Sigmoid colon (tissue), 7 donors: ENCODE results near the gene TENM3. TPM values are rescaled to one million over a fixed set of nuclear protein-coding genes. Genes with fewer than 3 reads are reported as not detected.
"Not testable (repeated sequence)": the region's sequence is repeated elsewhere in the genome, so short reads cannot be mapped to it uniquely, and the experiment has no call there.

Experiments used
- DNase-seq: peaks from one replicate; pipeline ENCODE4 v3.0.0-alpha.2; 2019
- H3K27ac ChIP-seq, 4 donors: fragments of 200-600 bp; sonication (generic); one replicate each; pipeline ENCODE4 v1.5.1; 2016 to 2019; ENCODE audit warnings: mild to moderate bottlenecking in 1 of 4
- H3K27me3 ChIP-seq, 3 donors: fragments of 200-600 bp; sonication (generic); one replicate each; pipeline ENCODE4 v1.5.1; 2019; ENCODE audit warnings: mild to moderate bottlenecking in 1 of 3
- H3K36me3 ChIP-seq, 4 donors: fragments of 200-600 bp; sonication (generic); one replicate each; pipeline ENCODE4 v1.5.1; 2016 to 2019
- H3K4me1 ChIP-seq, 4 donors: fragments of 200-600 bp; sonication (generic); one replicate each; pipeline ENCODE4 v1.5.1; 2017 to 2019
- H3K4me3 ChIP-seq, 4 donors: fragments of 200-600 bp; sonication (generic); one replicate each; pipeline ENCODE4 v1.5.1; 2017 to 2019; ENCODE audit warnings: mild to moderate bottlenecking in 2 of 4, moderate library complexity in 1 of 4
- H3K9me3 ChIP-seq, 4 donors: fragments of 200-600 bp in 3 of 4; sonication (generic) in 3 of 4; one replicate each; pipeline versions ENCODE4 v1.5.1 to v1.6.1; 2013 to 2019
- EP300 ChIP-seq, 4 donors: sonication (generic); formaldehyde crosslinking; IDR thresholded peaks; one replicate each; pipeline ENCODE4 v1.6.1; 2017; ENCODE audit warnings: antibody characterized with exemption in 4 of 4
- POLR2A ChIP-seq, 2 donors: fragments of 450-650 bp; IDR thresholded peaks; one replicate each; pipeline ENCODE4 v1.6.1; 2016; ENCODE audit warnings: antibody characterized with exemption in 2 of 2, mild to moderate bottlenecking in 2 of 2, moderate library complexity in 2 of 2
- POLR2AphosphoS5 ChIP-seq, 4 donors: sonication (generic); formaldehyde crosslinking; IDR thresholded peaks; one replicate each; pipeline ENCODE4 v1.6.1; 2017; ENCODE audit warnings: antibody characterized with exemption in 4 of 4
- WGBS, 2 donors: extraction: QIAGEN DNeasy Blood & Tissue Kit; methylation state at CpG; one replicate each; pipeline ENCODE4 v1.1.7; 2013; 5-methylcytosine and 5-hydroxymethylcytosine counted together
- intact Hi-C: fragments of 100-400 bp; cut with DNase I; formaldehyde crosslinking; loops from one replicate; pipeline ENCODE4 v1.15.1; 2023
- polyA plus RNA-seq, 3 donors: library from polyadenylated mRNA; stranded (reverse); fragments of 200-250 nt; gene quantifications; one replicate each; pipeline ENCODE4 v1.2.3, GENCODE V29; 2013
- total RNA-seq, 4 donors: library from RNA; depleted of rRNA; stranded (reverse); fragments of >200 nt; gene quantifications; one replicate each; pipeline ENCODE4 v1.1.0, GENCODE V29; 2016
- TF ChIP-seq, protein P1 (sequence below), 4 experiments: fragments of 450-650 bp in 3 of 4; fragments of 200-600 bp in 1 of 4; IDR thresholded peaks; one replicate each; pipeline ENCODE4 v1.5.1; 2016 to 2019; ENCODE audit warnings: antibody characterized with exemption in 4 of 4, mild to moderate bottlenecking in 3 of 4, moderate library complexity in 2 of 4
- donor health status: healthy with polysubstance abuse.
- donor health status: Bipolar disorder and iron deficiency.
- donor health status: healthy.

TENM3 gene
- total and polyA plus RNA-seq, 7 donors = 0.60 to 82.3 (median 37.8) TPM; not detected in 1

DNA sequence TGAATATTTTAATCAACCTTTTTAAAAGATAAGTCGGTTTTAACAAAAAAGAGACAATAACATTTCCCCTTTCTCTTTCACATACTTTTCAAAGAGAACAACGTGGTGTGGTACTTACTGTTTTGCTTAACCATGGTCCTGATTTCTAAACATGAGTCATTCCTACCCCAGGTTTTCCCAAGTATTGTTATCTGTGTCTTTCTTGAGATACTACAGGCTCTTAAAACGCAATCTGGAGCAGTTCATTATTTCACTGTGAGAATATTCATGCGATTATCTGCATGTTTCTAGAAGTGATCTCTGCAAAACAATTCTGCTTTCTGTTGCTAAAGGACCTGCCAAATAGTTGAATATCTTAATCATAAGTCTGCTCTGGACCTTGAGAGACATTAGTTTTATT, 127.3 kb downstream of the TENM3 start:
- Histone ChIP-seq H3K27me3 (no peaks in the 10 kb centered on the region), H3K4me1 (no peaks in the 10 kb centered on the region), H3K4me3 (no peak overlapping the region), H3K9me3 (no peaks in the 10 kb centered on the region), H3K36me3 (no peaks in the 10 kb centered on the region), H3K27ac (no peak overlapping the region)
- no peak for DNase-seq
- TF ChIP-seq POLR2AphosphoS5 (IDR thresholded peaks at IDR 0.05) (no peak), POLR2A (IDR thresholded peaks at IDR 0.05) (no peak), EP300 (IDR thresholded peaks at IDR 0.05) (no peak)
- TF ChIP-seq, protein P1, sequence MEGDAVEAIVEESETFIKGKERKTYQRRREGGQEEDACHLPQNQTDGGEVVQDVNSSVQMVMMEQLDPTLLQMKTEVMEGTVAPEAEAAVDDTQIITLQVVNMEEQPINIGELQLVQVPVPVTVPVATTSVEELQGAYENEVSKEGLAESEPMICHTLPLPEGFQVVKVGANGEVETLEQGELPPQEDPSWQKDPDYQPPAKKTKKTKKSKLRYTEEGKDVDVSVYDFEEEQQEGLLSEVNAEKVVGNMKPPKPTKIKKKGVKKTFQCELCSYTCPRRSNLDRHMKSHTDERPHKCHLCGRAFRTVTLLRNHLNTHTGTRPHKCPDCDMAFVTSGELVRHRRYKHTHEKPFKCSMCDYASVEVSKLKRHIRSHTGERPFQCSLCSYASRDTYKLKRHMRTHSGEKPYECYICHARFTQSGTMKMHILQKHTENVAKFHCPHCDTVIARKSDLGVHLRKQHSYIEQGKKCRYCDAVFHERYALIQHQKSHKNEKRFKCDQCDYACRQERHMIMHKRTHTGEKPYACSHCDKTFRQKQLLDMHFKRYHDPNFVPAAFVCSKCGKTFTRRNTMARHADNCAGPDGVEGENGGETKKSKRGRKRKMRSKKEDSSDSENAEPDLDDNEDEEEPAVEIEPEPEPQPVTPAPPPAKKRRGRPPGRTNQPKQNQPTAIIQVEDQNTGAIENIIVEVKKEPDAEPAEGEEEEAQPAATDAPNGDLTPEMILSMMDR (IDR thresholded peaks at IDR 0.05) = no peak
- intact Hi-C loops = no loop called here
- 70 to 76% methylated on average over 4 of the region's 4 CpGs for WGBS, 2 donors

DNA sequence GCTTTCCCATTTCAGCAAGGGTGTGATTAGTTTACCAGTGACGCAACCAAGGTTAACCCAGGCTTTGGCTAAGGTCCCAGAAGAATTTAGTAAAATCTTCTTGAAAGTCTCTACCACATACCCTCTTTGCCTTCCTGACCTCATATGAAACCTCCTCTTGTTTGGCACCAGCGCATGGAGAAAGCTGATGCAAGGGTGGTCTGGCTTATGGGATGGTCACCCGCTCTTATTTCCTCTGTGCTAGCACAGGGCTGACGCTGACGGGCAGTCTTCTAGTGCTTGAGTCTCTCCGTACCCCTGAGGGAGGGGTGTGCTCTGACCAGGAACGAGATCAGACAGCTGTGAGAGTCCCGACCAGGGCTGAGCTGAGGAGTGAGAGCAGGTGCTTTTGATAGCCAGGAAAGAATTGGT, 137.6 kb downstream of the TENM3 start:
- no peaks in the 10 kb centered on the region for H3K9me3 ChIP-seq
- no peaks in the 10 kb centered on the region for H3K27me3 ChIP-seq
- H3K4me3 ChIP-seq = no peak overlapping the region
- H3K4me1 ChIP-seq = peaks cover 0 to 5% (median 0%) of the 10 kb centered on the region in 4 donors
- no peaks in the 10 kb centered on the region for H3K36me3 ChIP-seq
- TF ChIP-seq POLR2A (IDR thresholded peaks at IDR 0.05) = no peak
- TF ChIP-seq, protein P1 (IDR thresholded peaks at IDR 0.05) = no peak
- TF ChIP-seq EP300 (IDR thresholded peaks at IDR 0.05) = no peak
- TF ChIP-seq POLR2AphosphoS5 (IDR thresholded peaks at IDR 0.05) = no peak
- no peak for DNase-seq
- 80 to 83% methylated on average over 8 of the region's 8 CpGs for whole genome bisulfite sequencing, 2 donors
- H3K27ac ChIP-seq = no peak overlapping the region
- intact Hi-C loops = no loop called here

DNA sequence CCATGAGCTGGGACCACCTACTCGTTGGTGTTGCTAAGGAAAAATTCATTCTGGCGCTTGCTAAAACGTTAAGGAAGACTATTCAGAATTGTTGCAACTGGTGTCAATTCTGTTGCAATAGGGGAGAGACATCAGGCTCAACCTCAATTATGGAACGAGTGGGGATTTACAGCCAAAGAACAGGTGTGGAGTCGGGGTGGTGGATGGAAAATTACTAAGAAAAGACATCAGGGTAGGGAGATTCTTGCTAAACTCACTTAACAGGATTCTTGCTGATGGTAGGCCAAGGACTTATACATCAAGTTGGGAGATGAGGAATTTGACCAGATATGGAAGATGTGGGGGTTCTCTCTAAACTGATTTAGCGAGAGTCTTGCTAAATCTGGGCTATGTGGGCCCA, 139.7 kb downstream of the TENM3 start:
- no peak overlapping the region for H3K27ac ChIP-seq
- TF ChIP-seq POLR2A (IDR thresholded peaks at IDR 0.05) (no peak), EP300 (IDR thresholded peaks at IDR 0.05) (no peak), POLR2AphosphoS5 (IDR thresholded peaks at IDR 0.05) (no peak)
- TF ChIP-seq, protein P1 (IDR thresholded peaks at IDR 0.05) = no peak
- H3K36me3 ChIP-seq = no peaks in the 10 kb centered on the region
- peaks cover 0 to 5% (median 0%) of the 10 kb centered on the region in 4 donors for H3K4me1 ChIP-seq
- intact Hi-C loops = no loop called here
- no peaks in the 10 kb centered on the region for H3K9me3 ChIP-seq
- H3K4me3 ChIP-seq = no peak overlapping the region
- no peaks in the 10 kb centered on the region for H3K27me3 ChIP-seq
- WGBS, 2 donors = 71 to 74% methylated on average over 6 of the region's 6 CpGs
- DNase-seq = no peak

DNA sequence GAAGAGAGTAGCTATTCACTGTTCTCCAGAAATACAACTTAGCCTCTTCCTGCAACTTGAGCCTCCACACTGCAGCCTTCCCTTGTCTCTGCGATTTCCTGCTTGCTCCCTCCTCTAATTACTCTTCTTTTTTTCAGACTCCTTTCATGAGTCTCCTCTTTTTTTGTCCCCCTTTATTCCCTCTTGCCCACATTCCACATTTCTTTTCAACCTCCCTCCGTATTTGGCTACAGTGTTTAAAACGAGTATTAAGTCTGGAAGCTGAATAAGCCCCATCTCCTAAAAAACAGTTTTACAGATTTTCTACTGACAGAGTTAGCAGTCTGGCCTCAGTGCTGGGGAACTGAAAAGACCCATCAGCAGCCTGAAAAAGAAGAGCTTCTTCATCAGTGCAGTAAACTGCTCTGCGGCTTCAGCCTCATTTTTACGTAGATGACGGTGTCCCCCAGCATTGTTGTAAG, 141.5 kb downstream of the TENM3 start:
- 65 to 74% methylated on average over 6 of the region's 6 CpGs for WGBS, 2 donors
- Histone ChIP-seq H3K27ac (no peak overlapping the region), H3K36me3 (no peaks in the 10 kb centered on the region), H3K4me1 (peaks cover 0 to 5% (median 0%) of the 10 kb centered on the region in 4 donors), H3K27me3 (no peaks in the 10 kb centered on the region), H3K4me3 (no peak overlapping the region), H3K9me3 (no peaks in the 10 kb centered on the region)
- intact Hi-C loops = no loop called here
- no peak for DNase-seq
- TF ChIP-seq POLR2A (IDR thresholded peaks at IDR 0.05) (no peak), EP300 (IDR thresholded peaks at IDR 0.05) (no peak), POLR2AphosphoS5 (IDR thresholded peaks at IDR 0.05) (no peak)
- TF ChIP-seq, protein P1 (IDR thresholded peaks at IDR 0.05) = no peak

DNA sequence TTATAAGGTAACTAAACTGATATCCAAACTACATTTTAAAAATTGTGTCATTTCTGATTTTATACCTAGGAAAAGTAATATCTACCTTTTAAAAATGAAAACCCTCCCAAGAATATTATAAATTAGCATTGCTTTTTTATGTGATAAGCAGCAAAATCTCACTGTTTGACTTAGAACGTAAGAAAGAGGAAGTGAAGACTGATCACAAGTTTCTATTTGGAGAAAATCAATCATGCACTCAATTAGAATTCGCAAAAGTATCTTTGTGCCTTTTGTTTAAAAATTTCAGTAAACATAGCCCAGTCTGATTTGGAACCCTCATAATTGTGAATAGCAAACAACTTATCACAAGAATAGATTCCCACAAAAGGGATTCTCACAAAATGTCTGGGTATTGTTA, 142.7 kb downstream of the TENM3 start:
- intact Hi-C loops = no loop called here

DNA sequence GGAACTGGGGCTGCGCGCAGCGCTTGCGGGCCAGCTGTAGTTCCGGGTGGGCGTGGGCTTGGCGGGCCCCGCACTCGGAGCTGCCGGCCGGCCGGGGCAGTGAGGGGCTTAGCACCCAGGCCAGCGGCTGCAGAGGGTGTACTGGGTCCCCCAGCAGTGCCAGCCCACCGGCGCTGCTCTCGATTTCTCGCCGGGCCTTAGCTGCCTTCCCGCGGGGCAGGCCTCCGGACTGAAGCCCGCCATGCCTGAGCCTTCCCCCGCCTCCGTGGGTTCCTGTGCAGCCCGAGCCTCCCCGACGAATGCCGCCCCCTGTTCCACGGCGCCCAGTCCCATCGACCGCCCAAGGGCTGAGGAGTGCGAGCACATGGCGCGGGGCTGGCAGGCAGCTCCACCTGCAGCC, 143.4 kb downstream of the TENM3 start:
- H3K36me3 ChIP-seq, H3K4me3 ChIP-seq, H3K9me3 ChIP-seq, H3K27ac ChIP-seq, H3K4me1 ChIP-seq, H3K27me3 ChIP-seq, intact Hi-C loops, DNase-seq: not testable (repeated sequence)
- 96 to 98% methylated on average over 35 of the region's 35 CpGs for WGBS, 2 donors

More for the DNA sequence above, 142.7 kb downstream of the TENM3 start:
- Histone ChIP-seq H3K27me3 (no peaks in the 10 kb centered on the region), H3K27ac (no peak overlapping the region), H3K9me3 (no peaks in the 10 kb centered on the region), H3K4me3 (no peak overlapping the region), H3K4me1 (peaks cover 0 to 5% (median 0%) of the 10 kb centered on the region in 4 donors), H3K36me3 (no peaks in the 10 kb centered on the region)
- TF ChIP-seq EP300 (IDR thresholded peaks at IDR 0.05) (no peak), POLR2AphosphoS5 (IDR thresholded peaks at IDR 0.05) (no peak), POLR2A (IDR thresholded peaks at IDR 0.05) (no peak)
- TF ChIP-seq, protein P1 (IDR thresholded peaks at IDR 0.05) = no peak
- 48 to 62% methylated on average over 2 of the region's 2 CpGs for WGBS, 2 donors
- DNase-seq = no peak
